Activated T-cell treated with anti-CD3 and anti-CD28 coated beads for 4 hours (primary cell): ENCODE data around the gene DBT.

Source experiments
- DNase-seq: peaks from one replicate; pipeline ENCODE4 v3.0.0-alpha.2; 2020

DBT gene

GRCh38 chr1:100184536-100184935 lies 65.1 kb downstream of the DBT start:
- no peak for DNase-seq

- no peak for DNase-seq
These were observed 66.3 kb downstream of the DBT start for GRCh38 chr1:100183370-100183769.

GRCh38 chr1:100178091-100178490 lies 71.5 kb downstream of the DBT start, which contains the start of gene LRRC39:
Gene LRRC39 (minus strand): TSS chr1:100178256. CDS start chr1:100168516, 9,740 bp downstream.
- DNase-seq, result no peak

GRCh38 chr1:100177295-100178041 lies 72.2 kb downstream of the DBT start:
- no peak for DNase-seq

- no peak for DNase-seq
These were observed 81.6 kb downstream of the DBT start for GRCh38 chr1:100168051-100168450.

- no peak for DNase-seq
These were observed 84.9 kb downstream of the DBT start for GRCh38 chr1:100164702-100165101.

- DNase-seq, result no peak
These were observed 85.4 kb downstream of the DBT start for GRCh38 chr1:100164216-100164615.

GRCh38 chr1:100162881-100163280 lies 86.8 kb downstream of the DBT start:
- DNase-seq, result no peak

- no peak for DNase-seq
These were observed 97.4 kb downstream of the DBT start for GRCh38 chr1:100152271-100152670.

- no peak for DNase-seq
These were observed 98.0 kb downstream of the DBT start for GRCh38 chr1:100151679-100152078.

- DNase-seq, result no peak
These were observed 101.8 kb downstream of the DBT start for GRCh38 chr1:100147875-100148274.

GRCh38 chr1:100146958-100147357 lies 102.7 kb downstream of the DBT start:
- DNase-seq, result no peak

GRCh38 chr1:100145116-100145515 lies 104.5 kb downstream of the DBT start:
- DNase-seq, result no peak

- no peak for DNase-seq
These were observed 107.3 kb downstream of the DBT start for GRCh38 chr1:100142343-100142742.

- DNase-seq, result no peak
These were observed 108.4 kb downstream of the DBT start for GRCh38 chr1:100141192-100141591.

- no peak for DNase-seq
These were observed 112.0 kb downstream of the DBT start for GRCh38 chr1:100137602-100138001.
